H1 (cell line): ENCODE measurements around the gene FAM216A.

Experiments
- BACH1 ChIP-seq: IDR thresholded peaks from 2 replicates; pipeline ENCODE4 v1.6.1; 2012; ENCODE audit warnings: low read length, improper control_type of control experiment
- CTCF ChIP-seq, 3 experiments: IDR thresholded peaks; 1 replicate in 2 of 3; 2 replicates in 1 of 3; pipeline versions ENCODE4 v1.5.1 to v1.6.1; 2011; ENCODE audit warnings: low read length in 3 of 3, mild to moderate bottlenecking in 3 of 3, inconsistent platforms in 2 of 3, low read depth in 1 of 3, moderate library complexity in 1 of 3; ENCODE audit not compliant: insufficient read depth in 1 of 3; ENCODE audit errors: control extremely low read depth in 1 of 3
- FOSL1 ChIP-seq: IDR thresholded peaks from 2 replicates; pipeline ENCODE4 v1.6.1; 2011; ENCODE audit warnings: mild to moderate bottlenecking, low read depth, low read length, moderate library complexity; ENCODE audit not compliant: insufficient read depth
- MAX ChIP-seq: IDR thresholded peaks from 2 replicates; pipeline ENCODE4 v1.6.1; 2012; ENCODE audit warnings: inconsistent platforms
- TAF1 ChIP-seq: IDR thresholded peaks from 2 replicates; pipeline ENCODE4 v1.6.1; 2011; ENCODE audit warnings: mild to moderate bottlenecking, low read depth, low read length

- TF ChIP-seq BACH1 (no peak), FOSL1 (no peak), CTCF (IDR thresholded peaks at IDR 0.05; ENCODE audit: control extremely low read depth in 1 of 3, insufficient read depth in 1 of 3, low read depth in 1 of 3, low read length in 3 of 3) (no peak), TAF1 (no peak), MAX (no peak)
These were observed 46.9 kb upstream of the FAM216A start for GRCh38 chr12:110421701-110422100.
